HG03565 (cell line): Measurements from ENCODE around the gene KCNF1.
"Not testable (repeated sequence)": the region's sequence is repeated elsewhere in the genome, so short reads cannot be mapped to it uniquely, and the experiment has no call there.

Source experiments
- ATAC-seq: cut with Tn5 transposase; IDR thresholded peaks from one replicate; pipeline ENCODE4 v1.9.1; 2021; ENCODE audit warnings: mild to moderate bottlenecking, moderate library complexity; ENCODE audit not compliant: unreplicated experiment

Gene KCNF1

GRCh38 chr2:10935953-10936942, 24.5 kb downstream of the KCNF1 start:
- ATAC-seq = no peak

GRCh38 chr2:10939058-10939457, 27.3 kb downstream of the KCNF1 start:
- ATAC-seq = no peak

- no peak for ATAC-seq
Measured at GRCh38 chr2:10940596-10940995, 28.9 kb downstream of the KCNF1 start.

GRCh38 chr2:10941383-10941782, 29.6 kb downstream of the KCNF1 start:
- no peak for ATAC-seq

- ATAC-seq = no peak
Measured at GRCh38 chr2:10944799-10945198, 33.1 kb downstream of the KCNF1 start.

- ATAC-seq = no peak
Measured at GRCh38 chr2:10946394-10946793, 34.7 kb downstream of the KCNF1 start.

GRCh38 chr2:10947005-10947440, 35.3 kb downstream of the KCNF1 start:
- ATAC-seq = no peak

- ATAC-seq = no peak
Measured at GRCh38 chr2:10947446-10948187, 35.9 kb downstream of the KCNF1 start.

GRCh38 chr2:10948188-10948564, 36.4 kb downstream of the KCNF1 start:
- no peak for ATAC-seq

- ATAC-seq = no peak
Measured at GRCh38 chr2:10948606-10949230, 37.0 kb downstream of the KCNF1 start.

- no peak for ATAC-seq
Measured at GRCh38 chr2:10949835-10950234, 38.1 kb downstream of the KCNF1 start.

- ATAC-seq = no peak
Measured at GRCh38 chr2:10951558-10952414, 40.1 kb downstream of the KCNF1 start.

GRCh38 chr2:10954416-10954815, 42.7 kb downstream of the KCNF1 start:
- no peak for ATAC-seq

- ATAC-seq = no peak
Measured at GRCh38 chr2:10954856-10955818, 43.4 kb downstream of the KCNF1 start.

GRCh38 chr2:10956006-10956790, 44.5 kb downstream of the KCNF1 start:
- no peak for ATAC-seq

- ATAC-seq = no peak
Measured at GRCh38 chr2:10957391-10957790, 45.7 kb downstream of the KCNF1 start.

GRCh38 chr2:10958452-10958851, 46.7 kb downstream of the KCNF1 start:
- not testable (repeated sequence) for ATAC-seq
